ENCODE measurements around the gene ATP2B2. TPM values are rescaled to one million over a fixed set of nuclear protein-coding genes. Genes with fewer than 3 reads are reported as not detected.

ATP2B2 gene
- total and polyA plus RNA-seq, 2 of the 8 experiments (the other 6 are each of a cell fraction or from before 2014, with no cell fraction given): 0.14 to 1.2 TPM

GRCh38 chr3:10274601-10275000, 230.8 kb downstream of the ATP2B2 start (continued):
- TF ChIP-seq KDM4A (IDR thresholded peaks at IDR 0.05; ENCODE audit: low read depth, low read length, severe bottlenecking) (no peak), POLR2A (IDR thresholded peaks at IDR 0.05; ENCODE audit: control extremely low read depth in 1 of 2, low read depth in 2 of 2, low read length in 2 of 2) (no peak), CHD1 (IDR thresholded peaks at IDR 0.05; ENCODE audit: low read depth, low read length) (no peak), FOSL1 (IDR thresholded peaks at IDR 0.05; ENCODE audit: insufficient read depth, low read depth, low read length) (no peak), NANOG (IDR thresholded peaks at IDR 0.05; ENCODE audit: insufficient read depth, low read depth, low read length, poor library complexity, severe bottlenecking) (no peak)

MicroRNAs within 50 kb of the gene (microRNA counts, 767-probe panel; counts per million panel counts)
- microRNA hsa-miR-378b (879 counts per million, percentile 95 among the panel's probes with 10 or more counts), microRNA hsa-miR-885-3p (879 counts per million, percentile 95 among the panel's probes with 10 or more counts), microRNA hsa-miR-885-5p (879 counts per million, percentile 95 among the panel's probes with 10 or more counts)

Small RNA genes lying within 50 kb of the gene (microRNA-seq; reads per million reads assigned to microRNA genes)
- gene MIR378B (ENCODE audit: borderline microRNAs expressed in 2 of 2, borderline number of aligned reads in 2 of 2, borderline replicate concordance in 1 of 2): 0 reads per million in 2 experiments
- gene MIR885 (ENCODE audit: borderline microRNAs expressed in 2 of 2, borderline number of aligned reads in 2 of 2, borderline replicate concordance in 1 of 2): 0.23 to 0.41 reads per million in 2 experiments

Small RNA genes lying within 50 kb of the gene (small RNA-seq; reads per million reads assigned to genes)
- gene MIR378B (ENCODE audit: insufficient read depth) (9.8 reads per million, percentile 81 among the genes with 10 or more reads in this experiment), gene MIR885 (ENCODE audit: insufficient read depth) (not detected), gene RF02126 (ENCODE audit: insufficient read depth) (not detected)

Other genes starting within 250 kb of the ATP2B2 start
- 0.35 TPM in 1 of 2 replicates, not detected in the other for gene GHRL, start 212.6 kb downstream of the ATP2B2 start, total RNA-seq (2021; fragmentation: NEBNext Ultra II Directional; extraction: Animal tissue kit (Norgen Biotek cat#: 25700))
- 0.06 and 0.32 TPM in 2 replicates for gene GHRL, start 212.6 kb downstream of the ATP2B2 start, polyA plus RNA-seq (2011; rRNA removed)
- gene SEC13, start 184.5 kb downstream of the ATP2B2 start, total RNA-seq (2021; fragmentation: NEBNext Ultra II Directional; extraction: Animal tissue kit (Norgen Biotek cat#: 25700)): 131 and 136 TPM in 2 replicates
- gene SEC13, start 184.5 kb downstream of the ATP2B2 start, polyA plus RNA-seq (2011; rRNA removed): 115 and 124 TPM in 2 replicates

All from H1 (cell line).